ENCODE data around the gene PTPRCAP. TPM values are rescaled to one million over a fixed set of nuclear protein-coding genes. Genes with fewer than 3 reads are reported as not detected.

The PTPRCAP gene
- total and polyA plus RNA-seq, 9 of the 15 experiments (the other 6 are each of a cell fraction or from before 2014, with no cell fraction given) = 0.22 to 2.0 (median 1.1) TPM; not detected in 4

- TF ChIP-seq HMGXB4 (CRISPR knock-in tag; IDR thresholded peaks at IDR 0.05) (peak; percentile 52; the same call in 1 of the 2 replicates), MTA3 (IDR thresholded peaks at IDR 0.05; ENCODE audit: borderline replicate concordance) (0 out of 2 replicates have a peak, but pooled peaks have one; percentile 36), ZNF263 (CRISPR knock-in tag; IDR thresholded peaks at IDR 0.05; ENCODE audit: borderline replicate concordance) (no peak; the same call in 1 of the 2 replicates), L3MBTL2 (IDR thresholded peaks at IDR 0.05) (no peak), NBN (IDR thresholded peaks at IDR 0.05; ENCODE audit: low read depth) (peak; percentile 85; the same call in 1 of the 2 replicates), GMEB1 (CRISPR knock-in tag; IDR thresholded peaks at IDR 0.05) (peak; percentile 75), ZNF408 (CRISPR knock-in tag; IDR thresholded peaks at IDR 0.05; ENCODE audit: low read depth) (no peak), TRIM25 (IDR thresholded peaks at IDR 0.05; ENCODE audit: borderline replicate concordance) (no peak), PHF21A (IDR thresholded peaks at IDR 0.05; ENCODE audit: borderline replicate concordance, low read depth) (no peak), CHD2 (IDR thresholded peaks at IDR 0.05; ENCODE audit: low read depth, low read length) (no peak), FOXP4 (CRISPR knock-in tag; IDR thresholded peaks at IDR 0.05; ENCODE audit: borderline replicate concordance) (no peak), MTA1 (IDR thresholded peaks at IDR 0.05; ENCODE audit: borderline replicate concordance) (peak; percentile 100), ZBTB33 (CRISPR knock-in tag; IDR thresholded peaks at IDR 0.05) (no peak), MED1 (CRISPR knock-in tag; IDR thresholded peaks at IDR 0.05; ENCODE audit: borderline replicate concordance) (no peak)
Measured at GRCh38 chr11:67428052-67429001, 9.2 kb downstream of the PTPRCAP start, which contains the start of gene RPS6KB2 (continued).
